K562 (cell line): ENCODE data around the gene RABGAP1L. TPM values are rescaled to one million over a fixed set of nuclear protein-coding genes. Genes with fewer than 3 reads are reported as not detected.

Experiments
- ATF4 ChIP-seq: fragments of 450-650 bp; formaldehyde crosslinking; IDR thresholded peaks from 2 replicates; pipeline ENCODE4 v1.4.0; 2022; ENCODE audit warnings: mild to moderate bottlenecking, moderate library complexity
- HDAC2 ChIP-seq: fragments of 450-650 bp; IDR thresholded peaks from 2 replicates; pipeline ENCODE4 v1.6.1; 2016; ENCODE audit warnings: mild to moderate bottlenecking
- MYNN ChIP-seq, 2 experiments: sonication (generic); formaldehyde crosslinking in 1 of 2; IDR thresholded peaks; 2 replicates each; pipeline versions ENCODE4 v1.5.0 to v1.6.1; 2016 to 2020; ENCODE audit warnings: antibody characterized with exemption in 1 of 2, missing genetic modification reagents in 1 of 2
- NBN ChIP-seq: fragments of 450-650 bp; IDR thresholded peaks from 2 replicates; pipeline ENCODE4 v1.6.1; 2016; ENCODE audit warnings: low read depth, mild to moderate bottlenecking
- NFATC3 ChIP-seq: fragments of 450-650 bp; IDR thresholded peaks from 2 replicates; pipeline ENCODE4 v1.6.1; 2017; ENCODE audit warnings: mild to moderate bottlenecking
- PHB2 ChIP-seq: fragments of 450-650 bp; IDR thresholded peaks from 2 replicates; pipeline ENCODE4 v1.6.1; 2017; ENCODE audit warnings: low read depth
- REST ChIP-seq, 2 experiments: fragments of 450-650 bp; formaldehyde crosslinking in 1 of 2; IDR thresholded peaks; 2 replicates each; pipeline versions ENCODE4 v1.4.0 to v1.6.1; 2014 to 2020; ENCODE audit warnings: mild to moderate bottlenecking in 2 of 2, borderline replicate concordance in 1 of 2, low read depth in 1 of 2
- SIN3A ChIP-seq, 2 experiments: fragments of 150-350 bp in 1 of 2; IDR thresholded peaks; 2 replicates each; pipeline ENCODE4 v1.6.1; 2011 to 2016; ENCODE audit warnings: borderline replicate concordance in 2 of 2, low read depth in 2 of 2, low read length in 2 of 2, mild to moderate bottlenecking in 2 of 2, moderate library complexity in 2 of 2; ENCODE audit not compliant: control insufficient read depth in 1 of 2
- SMARCA4 ChIP-seq: fragments of 450-650 bp; IDR thresholded peaks from 2 replicates; pipeline ENCODE4 v1.6.1; 2016
- SRF ChIP-seq, 2 experiments: fragments of 250-450, 450-650 bp in 1 of 2; sonication (Bioruptor Pico) in 1 of 2; sonication (generic) in 1 of 2; formaldehyde crosslinking; IDR thresholded peaks; 2 replicates each; pipeline versions ENCODE4 v1.5.0 to v1.5.1; 2020 to 2022; ENCODE audit warnings: mild to moderate bottlenecking in 1 of 2, missing genetic modification reagents in 1 of 2
- TOE1 ChIP-seq, 2 experiments: fragments of 450-650 bp in 1 of 2; sonication (generic) in 1 of 2; formaldehyde crosslinking in 1 of 2; IDR thresholded peaks; 2 replicates each; pipeline versions ENCODE4 v1.7.1 to v1.8.0; 2016 to 2022; ENCODE audit warnings: borderline replicate concordance in 2 of 2, mild to moderate bottlenecking in 2 of 2, antibody characterized with exemption in 1 of 2, inconsistent platforms in 1 of 2, low read depth in 1 of 2, missing genetic modification reagents in 1 of 2, moderate library complexity in 1 of 2
- TRIM28 ChIP-seq: fragments of 450-650 bp; IDR thresholded peaks from 2 replicates; pipeline ENCODE4 v1.6.1; 2017
- XRCC4 ChIP-seq: IDR thresholded peaks from one replicate; pipeline ENCODE4 v1.6.1; 2011; ENCODE audit not compliant: insufficient read depth, insufficient read length; ENCODE audit errors: extremely low read depth
- XRCC5 ChIP-seq: fragments of 200-400 bp; formaldehyde crosslinking; IDR thresholded peaks from 2 replicates; pipeline ENCODE4 v1.6.1; 2017; ENCODE audit warnings: low read depth, mild to moderate bottlenecking, low read length
- ZBTB1 ChIP-seq: sonication (generic); formaldehyde crosslinking; IDR thresholded peaks from 2 replicates; pipeline ENCODE4 v1.8.1; 2023; ENCODE audit warnings: missing genetic modification reagents, low read depth, mild to moderate bottlenecking, borderline replicate concordance
- ZNF586 ChIP-seq: fragments of 450-650 bp; formaldehyde crosslinking; conservative IDR thresholded peaks from 2 replicates; pipeline ENCODE4 v1.4.0; 2020; ENCODE audit warnings: mild to moderate bottlenecking, moderate library complexity
- polyA plus RNA-seq, 8 experiments: library from polyadenylated mRNA; depleted of rRNA in 4 of 8; stranded (reverse) in 5 of 8; unstranded in 3 of 8; fragments of >200 nt; fragmentation: Nextera tagmentation in 2 of 8; fragmentation: Illumina TruSeq in 1 of 8; extraction: Ambion mirVana in 2 of 8; extraction: Trizol in 1 of 8; gene quantifications; 2 replicates each; pipeline versions ENCODE4 v1.2.1 to v1.2.3, GENCODE V29; 2011 to 2014; ENCODE audit warnings: inconsistent platforms in 1 of 8, missing spikeins in 1 of 8
- total RNA-seq, 7 experiments: library from RNA; depleted of rRNA in 6 of 7; stranded (reverse); fragments of >200 nt in 6 of 7; fragmentation: Illumina TruSeq in 2 of 7; extraction: Trizol in 2 of 7; gene quantifications; 2 replicates each; pipeline versions ENCODE4 v1.2.1 to v1.2.3, GENCODE V29; 2011 to 2021; ENCODE audit warnings: low replicate concordance in 1 of 7
- TF ChIP-seq, protein P1 (sequence below): fragments of 200-800 bp; sonication (Bioruptor generic); IDR thresholded peaks from 2 replicates; pipeline ENCODE4 v1.6.1; 2017; ENCODE audit warnings: missing genetic modification characterization, missing compliant biosample characterization

The RABGAP1L gene
- total and polyA plus RNA-seq, 9 of the 15 experiments (the other 6 are each of a cell fraction or from before 2014, with no cell fraction given) = 16.5 to 44.9 (median 26.7) TPM

- TF ChIP-seq REST (IDR thresholded peaks at IDR 0.05; ENCODE audit: borderline replicate concordance) (no peak), REST (CRISPR knock-in tag; IDR thresholded peaks at IDR 0.05; ENCODE audit: low read depth) (0 out of 2 replicates have a peak, but pooled peaks have one; percentile 12), ATF4 (CRISPR knock-in tag) (no peak), TOE1 (IDR thresholded peaks at IDR 0.05; ENCODE audit: borderline replicate concordance) (peak; percentile 20; the same call in 1 of the 2 replicates), TOE1 (CRISPR knock-in tag; IDR thresholded peaks at IDR 0.05; ENCODE audit: borderline replicate concordance, low read depth) (no peak), SIN3A (IDR thresholded peaks at IDR 0.05; ENCODE audit: borderline replicate concordance in 2 of 2, control insufficient read depth in 1 of 2, low read depth in 2 of 2, low read length in 2 of 2) (0 out of 4 replicates have a peak, but pooled peaks of 1 of the 2 experiments have one; percentile 33), XRCC5 (0 out of 2 replicates have a peak, but pooled peaks have one; percentile 13), PHB2 (no peak), SMARCA4 (peak; percentile 57; the same call in 1 of the 2 replicates), NFATC3 (peak; percentile 91), XRCC4 (no peak), ZNF586 (CRISPR knock-in tag) (no peak), TRIM28 (0 out of 2 replicates have a peak, but pooled peaks have one; percentile 17), HDAC2 (peak; percentile 13; the same call in 1 of the 2 replicates), ZBTB1 (CRISPR knock-in tag) (no peak), SRF (CRISPR knock-in tag; IDR thresholded peaks at IDR 0.05) (peak in 1 of 2 experiments; percentile 62; a peak in 2 of 4 replicates), MYNN (IDR thresholded peaks at IDR 0.05) (0 out of 2 replicates have a peak, but pooled peaks have one; percentile 9), MYNN (CRISPR knock-in tag; IDR thresholded peaks at IDR 0.05) (no peak), NBN (peak; percentile 53; the same call in 1 of the 2 replicates)
- TF ChIP-seq, protein P1, sequence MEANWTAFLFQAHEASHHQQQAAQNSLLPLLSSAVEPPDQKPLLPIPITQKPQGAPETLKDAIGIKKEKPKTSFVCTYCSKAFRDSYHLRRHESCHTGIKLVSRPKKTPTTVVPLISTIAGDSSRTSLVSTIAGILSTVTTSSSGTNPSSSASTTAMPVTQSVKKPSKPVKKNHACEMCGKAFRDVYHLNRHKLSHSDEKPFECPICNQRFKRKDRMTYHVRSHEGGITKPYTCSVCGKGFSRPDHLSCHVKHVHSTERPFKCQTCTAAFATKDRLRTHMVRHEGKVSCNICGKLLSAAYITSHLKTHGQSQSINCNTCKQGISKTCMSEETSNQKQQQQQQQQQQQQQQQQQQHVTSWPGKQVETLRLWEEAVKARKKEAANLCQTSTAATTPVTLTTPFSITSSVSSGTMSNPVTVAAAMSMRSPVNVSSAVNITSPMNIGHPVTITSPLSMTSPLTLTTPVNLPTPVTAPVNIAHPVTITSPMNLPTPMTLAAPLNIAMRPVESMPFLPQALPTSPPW (CRISPR knock-in tag) = no peak
Measured at GRCh38 chr1:174158767-174159251, 511 bp upstream of the RABGAP1L start (continued).
